NCI-H2171 (cell line): ENCODE results near the gene FLCN.
"Not testable (repeated sequence)": the region's sequence is repeated elsewhere in the genome, so short reads cannot be mapped to it uniquely, and the experiment has no call there.

ENCODE experiments used
- DNase-seq: peaks from one replicate; lab custom pipeline; 2025; lab: John Stamatoyannopoulos, UW

The FLCN gene

DNA sequence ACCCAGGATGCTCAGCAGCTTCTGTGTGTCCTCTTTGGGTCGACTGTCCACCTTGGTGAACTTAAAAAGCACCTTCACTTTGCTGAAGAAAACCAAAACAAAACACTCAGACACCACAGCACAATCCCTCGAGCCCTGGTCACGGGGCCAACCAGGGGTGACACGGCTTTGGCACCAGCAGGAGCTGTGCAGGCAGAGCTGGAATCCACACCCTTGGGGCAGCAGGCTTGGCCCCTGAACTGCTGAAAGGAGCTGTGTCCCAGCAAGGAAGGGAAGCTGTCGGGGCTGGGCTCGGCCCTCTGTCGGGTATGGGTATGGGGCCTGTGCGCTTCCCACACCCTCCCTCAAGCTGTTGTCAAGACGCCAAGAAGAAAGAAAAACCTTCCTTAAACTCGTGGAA lies 23.2 kb downstream of the FLCN start:
- no peak for DNase-seq

DNA sequence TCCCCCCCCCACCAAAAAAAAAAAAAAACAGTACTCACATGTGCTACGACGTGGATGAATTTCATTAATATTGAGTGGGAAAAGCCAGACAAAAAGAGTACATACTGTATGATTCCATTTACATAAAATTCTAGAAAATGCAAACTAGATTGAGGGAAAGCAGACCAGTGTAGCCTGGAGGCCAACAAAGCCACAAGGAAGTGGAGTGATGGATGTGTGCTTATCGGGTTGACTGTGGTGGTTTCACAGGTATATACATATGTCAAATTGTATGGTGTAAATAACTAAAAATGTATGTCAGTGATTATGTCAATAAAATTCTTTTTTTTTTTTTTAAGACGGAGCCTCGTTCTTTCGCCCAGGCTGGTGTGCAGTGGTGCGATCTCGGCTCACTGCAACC lies 29.0 kb downstream of the FLCN start:
- no peak for DNase-seq

DNA sequence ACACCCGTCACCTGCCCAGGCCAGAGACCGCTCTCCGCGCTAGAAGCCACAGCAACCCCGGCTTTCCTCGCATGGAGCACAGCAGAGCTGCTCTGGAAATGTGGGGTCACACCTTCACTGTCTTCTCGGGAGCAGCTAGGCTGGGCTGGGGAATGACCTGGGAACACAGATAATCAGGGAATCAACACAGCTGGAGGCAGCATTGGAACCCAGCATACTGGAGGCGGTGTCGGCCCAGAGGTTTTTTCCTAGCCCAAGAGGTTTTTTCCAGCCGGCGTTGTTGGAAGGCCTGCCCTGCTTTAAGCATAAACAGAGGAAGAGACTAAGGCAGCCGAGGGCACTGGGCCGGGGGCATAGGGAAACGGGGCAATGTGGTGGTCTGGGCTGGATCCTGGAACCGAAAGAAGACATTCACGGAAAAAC lies 30.0 kb downstream of the FLCN start:
- no peak for DNase-seq

DNA sequence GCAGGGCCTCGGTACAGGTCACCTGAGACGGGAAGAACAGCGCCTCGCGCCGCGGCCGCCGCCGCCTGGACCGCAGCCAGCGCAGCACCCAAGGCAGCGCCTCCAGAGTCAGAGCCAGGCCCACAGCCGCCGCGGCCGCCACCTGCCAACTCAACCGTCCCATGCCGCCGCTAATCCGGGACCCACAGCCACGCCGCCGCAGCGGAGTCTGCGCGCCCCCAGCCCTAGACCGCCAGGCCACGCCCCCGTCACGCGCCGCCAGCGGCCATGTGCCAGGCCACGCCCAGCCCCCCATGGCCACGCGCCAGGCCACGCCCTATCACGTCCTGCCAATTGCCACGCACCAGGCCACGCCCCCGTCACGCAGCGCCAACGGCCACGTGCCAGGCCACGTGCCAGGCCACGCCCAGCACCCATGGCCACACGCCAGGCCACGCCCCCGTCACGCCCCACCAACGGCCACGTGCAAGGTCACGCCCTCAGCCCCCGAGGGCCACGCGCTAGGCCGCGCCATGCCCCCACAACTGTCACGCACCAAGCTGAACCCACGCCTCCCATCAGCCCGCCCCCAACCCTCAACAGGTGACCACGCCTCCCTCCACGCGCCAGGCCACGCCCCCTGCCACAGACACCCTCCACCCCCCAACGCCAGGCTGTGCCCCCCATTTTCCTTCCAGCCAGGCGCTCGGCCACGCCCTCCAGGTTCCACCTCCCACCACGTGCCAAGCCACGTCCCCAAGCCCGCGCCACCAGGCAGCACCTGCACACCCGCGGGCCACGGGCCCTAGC lies 30.6 kb downstream of the FLCN start, which contains the start of gene PLD6:
TSS of gene PLD6 (minus strand) at position 210 of the 789 bp plus-strand sequence. CDS start at position 163, 47 bp downstream.
- peak; percentile 88 for DNase-seq

DNA sequence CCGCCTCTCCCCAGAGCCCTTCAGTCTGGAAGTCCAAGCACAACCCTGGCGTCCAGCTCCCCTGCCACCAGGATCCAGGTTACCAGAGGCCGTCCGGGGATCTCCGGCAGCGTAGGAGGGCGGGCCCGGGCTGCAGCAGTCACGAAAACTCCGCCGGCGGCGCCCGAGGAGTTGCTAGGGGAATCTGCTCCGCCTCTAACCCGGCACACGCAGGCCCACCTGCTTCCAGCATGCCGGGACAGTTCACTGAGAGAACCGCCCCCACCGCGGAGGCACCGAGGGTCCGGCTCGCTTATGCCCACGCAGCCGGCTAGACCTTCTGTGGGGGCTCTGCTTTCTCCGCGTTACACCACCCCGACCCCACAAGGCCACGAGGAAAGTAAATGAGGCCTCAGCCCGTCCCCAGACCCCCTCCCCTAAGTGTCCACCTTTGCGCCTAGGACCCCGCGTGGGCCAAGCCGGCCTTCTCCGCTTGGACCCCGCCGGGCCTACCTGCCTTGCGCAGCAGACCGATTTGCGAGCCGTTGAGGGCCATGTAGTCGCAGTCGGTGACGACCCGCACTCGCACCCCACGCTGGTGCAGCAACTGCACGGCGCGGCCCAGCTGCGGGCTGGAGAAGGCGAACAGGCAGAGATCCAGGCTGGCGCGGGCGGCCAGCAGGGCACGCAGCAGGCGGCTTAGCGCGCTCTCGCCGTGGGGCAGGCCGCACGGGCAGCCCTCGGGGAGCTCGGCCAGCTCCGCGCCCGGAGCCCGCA lies 31.4 kb downstream of the FLCN start:
- peak; percentile 45 for DNase-seq

DNA sequence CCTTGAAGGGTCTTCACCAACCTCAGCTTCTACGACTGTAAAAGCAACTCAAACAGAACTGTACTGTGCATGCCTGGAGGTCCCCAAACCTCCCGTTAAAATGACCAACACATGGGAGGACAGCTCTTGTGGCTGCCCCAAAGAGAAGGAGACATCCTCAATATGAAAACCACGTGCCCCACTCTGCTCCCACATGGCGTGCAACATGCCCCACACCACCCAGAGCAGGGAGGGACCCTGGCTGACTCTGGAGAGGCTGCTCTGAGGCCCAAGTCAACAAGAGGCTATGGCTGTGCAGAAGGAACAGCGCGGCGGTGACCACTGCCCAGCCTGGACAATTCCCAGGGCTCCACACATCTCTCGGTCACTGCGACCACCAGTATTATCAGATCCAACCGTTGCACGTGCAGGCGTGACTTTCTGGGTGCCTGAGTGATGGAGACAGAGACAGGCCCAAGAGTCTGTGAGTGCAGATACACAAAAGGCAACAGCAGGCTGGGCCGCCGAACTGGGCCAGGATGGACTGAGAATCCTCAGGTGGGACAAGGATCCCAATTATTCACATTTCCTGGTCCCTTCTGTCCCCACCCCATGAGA lies 32.2 kb downstream of the FLCN start:
- DNase-seq: no peak

DNA sequence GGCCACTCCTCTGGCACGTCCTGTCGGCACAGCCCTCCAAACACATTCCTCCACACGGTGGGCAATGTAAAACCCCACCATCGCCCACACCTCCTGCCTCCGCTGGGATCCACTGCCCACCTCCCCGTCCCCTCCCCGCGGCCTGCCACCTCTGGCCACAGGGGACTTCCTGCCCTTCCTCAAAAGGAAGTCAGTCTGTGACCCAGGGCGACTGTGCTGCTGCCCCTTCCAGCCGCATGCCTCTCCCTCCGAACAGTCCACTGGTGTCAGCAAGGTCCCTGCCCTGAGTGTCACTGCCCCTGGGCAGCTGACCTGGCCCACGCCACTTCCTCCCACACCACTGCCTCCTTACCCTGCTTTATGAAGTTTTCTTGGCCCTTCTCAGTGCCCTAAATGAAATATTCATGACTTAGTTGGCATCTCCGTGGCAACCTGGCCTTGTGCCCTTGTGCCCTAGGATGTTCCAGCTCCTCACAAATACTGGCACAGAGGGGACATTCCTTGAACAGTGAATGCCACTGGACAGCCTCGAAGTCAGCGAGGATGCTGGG lies 32.9 kb downstream of the FLCN start:
- no peak for DNase-seq

DNA sequence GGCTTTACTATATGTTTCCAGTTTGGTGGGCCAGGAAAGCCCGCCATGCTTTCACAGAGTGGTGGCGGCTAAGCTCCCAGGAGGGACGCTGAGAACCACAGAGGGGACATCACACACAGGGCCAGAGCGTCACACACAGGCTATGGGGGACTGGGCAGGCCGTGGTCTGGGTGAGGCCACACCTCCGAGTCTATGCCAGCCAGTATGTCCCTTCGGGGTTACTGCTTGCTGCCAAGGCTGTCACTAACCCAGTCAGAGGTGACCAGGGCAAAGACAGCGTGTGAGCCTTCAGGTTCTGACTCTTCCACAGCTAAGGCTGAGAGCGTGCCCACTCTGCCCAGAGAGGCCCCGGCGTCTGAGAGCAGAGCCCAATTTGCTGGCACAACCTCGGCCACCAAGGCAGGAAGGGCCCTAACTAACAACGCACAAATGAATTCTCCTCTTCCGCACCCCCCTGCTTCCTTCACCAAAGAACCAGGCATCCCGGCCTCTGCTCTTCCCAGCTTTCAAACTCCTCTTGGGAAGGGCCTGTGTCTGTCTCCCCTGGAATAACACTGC lies 33.7 kb downstream of the FLCN start:
- DNase-seq: no peak

DNA sequence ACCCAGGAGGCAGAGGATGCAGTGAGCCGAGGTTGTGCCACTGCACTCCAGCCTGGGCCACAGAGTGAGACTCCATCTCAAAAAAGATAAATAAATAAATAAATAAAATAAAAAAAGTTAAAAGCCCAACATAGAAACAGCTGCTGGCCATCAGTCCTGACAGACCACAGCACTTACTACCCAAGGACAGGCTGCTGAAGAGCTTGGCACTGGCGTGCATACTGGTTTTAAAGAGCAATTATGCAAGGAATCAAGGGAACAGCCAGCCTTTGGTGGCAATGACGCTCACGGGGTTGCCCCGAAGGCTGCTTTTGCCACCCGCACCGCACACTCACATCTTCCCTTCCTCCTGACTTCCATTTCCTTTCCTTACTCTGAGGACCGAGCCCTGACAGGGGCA lies 35.1 kb downstream of the FLCN start:
- no peak for DNase-seq

DNA sequence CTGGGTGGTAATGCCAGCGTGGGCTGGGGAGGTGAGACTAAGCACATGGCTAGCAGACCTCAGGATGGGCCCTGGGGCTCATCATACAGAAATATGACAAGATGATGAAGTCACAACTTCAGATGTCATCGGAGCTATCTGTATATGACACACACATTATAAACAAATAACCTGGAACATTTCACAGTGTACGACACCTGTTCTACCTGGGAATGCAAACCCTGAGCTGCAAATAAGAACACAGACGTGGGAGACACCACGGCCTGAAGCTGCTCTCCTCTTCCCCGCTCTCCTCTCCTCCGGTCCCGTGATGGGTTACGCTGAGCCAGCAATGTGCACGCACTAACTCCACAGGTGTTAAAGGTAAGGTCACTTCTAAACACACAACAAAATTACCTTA lies 35.7 kb downstream of the FLCN start:
- no peak for DNase-seq

DNA sequence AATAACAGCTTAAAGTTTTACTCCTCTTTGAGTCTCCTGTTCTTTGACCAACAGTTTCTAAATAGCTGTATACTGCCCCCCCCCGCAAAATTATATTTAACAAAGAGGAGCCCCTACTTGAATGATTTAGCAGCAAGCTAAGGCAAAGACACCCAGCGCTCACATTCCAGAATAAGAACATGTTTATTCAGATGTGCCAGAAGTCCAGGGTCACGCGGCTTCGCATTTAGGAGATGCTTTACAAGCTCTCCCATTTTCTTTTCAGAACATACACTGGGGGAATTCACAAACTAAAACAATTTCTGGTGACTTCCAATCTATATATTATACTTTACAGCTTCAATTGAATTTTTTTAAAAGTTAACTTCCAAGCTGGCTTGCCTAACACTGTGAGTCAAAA lies 36.1 kb downstream of the FLCN start:
- no peak for DNase-seq

DNA sequence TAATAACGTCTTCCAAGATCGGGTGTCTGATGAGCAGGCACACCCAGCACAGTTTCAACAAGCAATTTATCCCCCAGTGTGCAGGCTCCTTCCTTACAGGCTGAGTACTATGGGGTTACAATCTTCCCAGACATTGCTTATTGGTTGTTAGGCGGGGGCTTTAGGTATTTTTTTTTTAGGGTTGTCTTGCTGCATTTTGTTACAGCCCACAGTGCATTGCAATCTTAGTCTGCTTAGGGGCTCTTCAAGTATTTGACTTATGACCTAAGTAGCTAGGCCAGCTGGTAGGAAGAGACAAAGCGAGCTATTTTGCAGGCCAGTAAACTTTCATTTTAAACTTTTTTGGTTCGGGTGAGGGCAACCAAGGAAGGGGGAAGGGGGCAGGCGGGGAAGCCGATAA lies 36.7 kb downstream of the FLCN start:
- DNase-seq: no peak

DNA sequence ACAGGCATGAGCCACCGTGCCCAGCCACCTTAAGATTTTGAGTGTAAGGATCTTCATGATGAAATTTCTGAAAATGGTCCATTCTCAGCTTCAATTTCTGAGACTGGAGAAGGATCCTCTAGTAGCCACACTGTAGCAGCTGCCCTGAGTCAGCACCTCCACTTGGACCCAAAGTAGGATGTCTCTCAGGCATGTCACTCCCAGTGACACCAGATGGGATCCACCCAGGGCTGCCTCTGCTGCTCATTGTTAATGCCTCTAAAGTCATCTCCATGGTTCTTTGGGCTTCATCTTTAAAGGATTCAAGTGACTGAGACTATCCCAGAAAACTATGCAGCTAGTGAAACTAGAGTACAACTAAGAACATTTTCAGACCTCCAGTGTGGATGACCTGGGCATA lies 38.7 kb downstream of the FLCN start:
- no peak for DNase-seq

DNA sequence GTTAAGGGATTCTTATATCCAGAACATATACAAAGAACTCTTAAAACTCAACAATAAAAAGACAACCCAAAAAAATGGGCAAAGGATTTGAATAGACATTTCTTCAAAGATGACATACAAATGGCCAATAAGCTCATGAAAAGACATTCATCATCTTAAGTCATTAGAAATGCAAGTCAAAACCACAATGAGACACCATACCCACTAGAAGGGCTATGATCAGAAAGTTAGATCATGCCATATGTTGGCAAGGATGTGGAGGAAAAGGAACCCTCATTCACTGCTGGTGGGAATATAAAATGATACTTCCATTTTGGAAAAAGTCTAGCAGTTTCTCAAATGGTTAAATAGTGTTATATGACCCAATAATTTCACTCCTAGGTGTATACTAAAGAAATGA lies 40.2 kb downstream of the FLCN start:
- DNase-seq: no peak

DNA sequence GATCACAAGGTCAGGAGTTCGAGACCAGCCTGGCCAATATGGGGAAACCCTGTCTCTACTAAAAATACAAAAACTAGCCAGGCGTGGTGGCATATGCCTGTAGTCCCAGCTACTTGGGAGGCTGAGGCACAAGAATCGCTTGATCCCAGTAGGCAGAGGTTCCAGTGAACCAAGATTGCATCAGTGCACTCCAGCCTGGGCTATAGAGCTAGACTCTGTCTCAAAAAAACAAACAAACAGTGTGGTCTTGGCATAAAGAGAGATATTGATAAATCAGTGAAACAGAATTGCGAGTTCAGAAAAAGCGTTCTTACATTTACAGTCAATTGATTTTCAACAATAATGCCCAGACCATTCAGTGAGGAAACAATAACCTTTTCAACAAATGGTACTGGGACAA lies 41.5 kb downstream of the FLCN start:
- not testable (repeated sequence) for DNase-seq

DNA sequence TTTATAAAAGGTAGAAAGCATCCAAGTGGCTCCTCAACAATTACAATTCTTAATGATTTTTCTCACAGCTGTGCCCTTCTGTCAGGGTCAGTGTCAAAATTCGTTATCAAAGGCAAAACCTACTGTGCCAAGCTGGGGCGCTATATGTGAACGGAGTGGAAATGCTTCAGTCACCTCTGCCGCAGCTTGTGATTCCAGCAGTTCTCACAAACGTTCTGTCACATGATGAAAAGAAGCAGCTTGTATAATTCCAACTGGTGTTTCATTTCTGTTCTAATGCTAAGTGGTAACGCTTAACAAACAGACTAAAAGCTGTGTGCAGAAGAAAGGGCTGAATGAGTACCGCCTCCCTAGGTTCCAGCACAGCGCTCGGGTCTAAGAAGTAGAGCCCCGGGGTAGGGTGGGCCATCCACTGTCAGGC lies 45.0 kb downstream of the FLCN start:
- no peak for DNase-seq

DNA sequence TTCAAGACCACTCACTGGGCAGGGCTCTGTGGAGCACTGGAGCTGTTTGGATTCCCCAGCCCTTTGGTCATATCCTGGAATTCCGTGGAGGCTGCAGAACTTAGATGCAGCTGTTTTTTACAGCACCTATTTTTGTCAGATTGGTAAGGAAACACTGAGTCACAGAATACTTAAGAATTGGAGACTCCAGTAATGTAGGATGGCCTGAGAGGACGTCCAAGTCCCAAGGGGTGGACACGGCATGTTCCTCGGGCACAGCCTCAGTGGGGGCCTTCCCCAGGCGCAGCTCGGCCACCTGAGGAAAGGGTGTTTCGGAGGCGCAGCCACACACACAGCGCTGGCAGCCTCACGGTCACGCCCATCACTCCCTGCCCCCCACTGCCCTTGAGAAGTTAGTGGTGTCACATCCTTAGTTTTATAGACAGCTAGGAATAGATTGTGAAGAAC lies 45.6 kb downstream of the FLCN start:
- no peak for DNase-seq

DNA sequence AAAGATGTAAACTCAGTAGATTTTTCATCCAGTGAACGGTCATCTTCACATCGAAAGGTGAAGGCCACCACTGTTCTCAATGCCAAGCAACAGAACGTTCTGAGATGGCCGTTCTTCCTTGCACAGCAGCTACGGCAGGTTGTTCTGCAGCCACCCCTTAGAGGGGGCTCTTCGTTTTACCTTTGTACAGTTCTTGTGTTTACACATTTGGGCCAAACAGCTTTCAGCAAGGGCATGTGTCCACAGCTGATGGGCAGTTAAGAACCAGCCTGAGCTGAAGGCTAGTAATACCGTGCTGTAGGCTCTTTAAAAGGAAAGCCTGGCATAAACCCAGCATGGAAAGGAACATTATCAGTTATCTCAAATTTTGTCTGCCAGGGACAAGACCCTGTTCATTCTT lies 46.8 kb downstream of the FLCN start:
- no peak for DNase-seq

DNA sequence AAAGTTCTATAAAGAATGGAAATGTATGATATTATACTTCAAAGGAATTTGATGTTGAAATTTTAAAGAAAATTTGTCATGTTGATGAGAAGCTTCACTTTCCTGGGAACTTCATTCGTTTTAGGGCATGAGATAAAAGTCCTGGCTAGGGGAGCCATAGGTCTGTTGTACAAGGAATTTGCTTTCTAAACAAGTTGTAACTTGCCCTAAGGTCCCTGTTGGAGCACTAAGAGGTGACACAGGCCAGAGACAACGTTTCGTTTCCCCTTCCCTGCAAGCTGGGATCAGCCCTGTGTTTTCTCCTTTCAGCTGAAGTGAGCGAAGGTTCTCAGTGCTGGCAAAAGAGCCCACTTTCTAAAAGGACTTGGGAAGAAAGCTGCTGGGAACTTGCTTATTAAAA lies 47.4 kb downstream of the FLCN start:
- DNase-seq: no peak

DNA sequence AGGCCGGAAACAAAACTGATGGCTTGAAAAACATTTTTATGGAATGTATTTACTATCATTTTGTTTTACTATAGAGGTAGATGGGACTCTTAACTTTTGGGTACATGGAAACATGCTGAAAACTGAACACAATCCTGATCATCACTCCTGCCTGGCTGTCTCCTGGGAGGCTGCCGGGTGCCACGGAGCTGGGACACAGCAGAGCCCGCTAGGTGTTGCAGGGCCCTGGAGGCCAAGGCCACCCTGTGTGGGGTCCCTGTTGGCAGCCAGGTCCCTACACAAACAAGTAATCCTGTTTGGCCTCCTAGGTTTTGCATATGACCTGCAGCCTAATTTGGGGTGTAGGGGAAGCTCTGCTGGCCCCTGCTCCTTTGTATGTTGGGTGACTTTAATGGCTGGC lies 48.4 kb downstream of the FLCN start:
- no peak for DNase-seq

DNA sequence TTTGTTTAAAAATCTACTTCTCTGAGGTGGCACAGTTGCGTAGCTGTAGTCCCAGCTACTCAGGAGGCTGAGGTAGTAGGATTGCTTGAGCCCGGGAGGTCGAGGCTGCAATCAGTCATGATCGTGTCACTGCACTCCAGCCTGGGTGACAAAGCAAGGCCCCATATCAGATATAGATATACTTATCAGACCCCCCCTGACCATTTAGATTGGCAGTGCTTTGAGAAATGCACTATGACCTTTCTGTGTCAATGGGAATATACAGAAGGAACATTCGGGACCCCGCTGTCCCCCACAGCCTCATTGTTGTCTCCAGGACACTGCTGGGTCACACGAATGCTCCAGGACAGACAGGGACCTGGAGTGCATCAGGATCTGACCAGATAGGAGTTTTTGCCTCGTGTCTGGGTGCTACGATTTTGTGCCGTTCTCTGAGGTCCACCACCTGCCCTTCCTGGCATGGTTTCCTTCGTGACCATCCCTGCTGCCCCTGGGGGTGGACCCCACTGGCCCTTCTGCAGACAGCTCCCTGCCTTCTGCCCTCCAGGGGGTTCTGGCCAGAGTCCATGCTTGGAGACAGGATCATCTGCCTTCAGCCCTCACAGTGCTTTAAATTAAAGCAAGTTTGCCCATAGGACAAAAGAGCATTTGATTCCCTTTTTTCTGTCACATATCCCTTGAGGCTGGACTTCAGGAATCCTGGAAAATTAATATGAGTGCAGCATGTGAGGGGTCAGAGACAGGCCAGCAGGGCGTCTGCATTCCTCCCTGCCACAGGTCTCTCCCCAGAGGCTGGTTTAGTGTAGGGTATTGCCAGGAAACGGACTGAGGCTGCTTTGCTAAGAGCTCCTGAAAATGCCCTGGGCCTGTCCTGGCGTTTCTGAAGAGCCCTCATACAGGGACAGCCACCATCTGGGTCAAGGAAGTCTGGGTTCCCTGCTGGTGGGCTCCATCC lies 50.1 kb downstream of the FLCN start:
- no peak for DNase-seq
